Right lobe of liver (tissue), 4 donors: ENCODE results near the gene ARFGAP3.

Experiments used
- CTCF ChIP-seq, 4 donors: fragments of 200-600 bp in 3 of 4; fragments of 450-650 bp in 1 of 4; IDR thresholded peaks; one replicate each; pipeline versions ENCODE4 v1.5.1 to v1.8.0; 2016 to 2022; ENCODE audit warnings: antibody characterized with exemption in 4 of 4, mild to moderate bottlenecking in 2 of 4
- POLR2A ChIP-seq: fragments of 450-650 bp; IDR thresholded peaks from one replicate; pipeline ENCODE4 v1.6.1; 2017; ENCODE audit warnings: antibody characterized with exemption, mild to moderate bottlenecking
- donor health status: DM: no; HTN: no; CAD: no.
- donor health status: DM: no; HTN: no; CAD: no.
- donor health status: DM: no; HTN: yes; CAD: no.

DNA sequence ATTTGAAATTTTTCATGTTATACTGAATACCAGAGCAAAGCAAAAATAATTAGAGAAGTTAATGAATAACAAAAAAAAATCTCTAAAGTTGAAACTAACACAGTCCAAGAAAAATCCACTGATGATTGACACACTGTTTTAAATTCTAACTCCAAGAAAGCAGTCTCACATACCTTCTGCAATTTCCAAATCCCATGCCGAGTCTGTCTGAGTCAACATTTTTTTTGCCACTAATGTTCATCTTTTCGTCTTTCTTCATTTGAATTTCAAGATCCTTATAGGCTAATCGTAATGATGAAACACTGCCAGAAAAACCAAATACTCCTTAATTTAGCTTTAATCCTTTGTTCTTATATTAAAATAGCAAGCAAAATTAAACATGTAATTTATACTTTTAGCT is 39.5 kb downstream of the ARFGAP3 start:
- TF ChIP-seq CTCF (IDR thresholded peaks at IDR 0.05) (no peak), POLR2A (no peak)
